ENCODE data around the gene PXMP4.

PXMP4 gene

DNA sequence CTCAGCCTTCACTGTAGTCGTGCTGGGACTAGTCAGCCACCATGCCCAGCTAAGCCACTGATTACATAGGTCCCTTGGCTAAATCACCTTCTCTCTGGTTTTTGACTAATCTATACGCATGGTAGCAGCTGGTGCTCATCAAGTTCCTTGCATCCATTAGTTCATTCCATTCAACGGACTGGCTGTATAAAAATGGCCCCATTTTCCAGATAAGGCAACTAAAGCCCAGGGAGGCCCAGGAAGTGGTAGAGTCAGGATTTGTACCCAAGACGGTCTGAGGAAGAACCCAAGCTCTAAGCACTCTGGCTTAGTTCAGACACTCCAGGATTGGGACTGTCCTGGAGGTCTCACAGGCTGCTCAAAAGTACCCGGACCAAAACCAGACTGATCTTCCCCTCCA is 38.8 kb downstream of the PXMP4 start:
- no peak for DNase-seq

- DNase-seq: no peak
Observed at GRCh38 chr20:33680686-33681085, 39.4 kb downstream of the PXMP4 start.

DNA sequence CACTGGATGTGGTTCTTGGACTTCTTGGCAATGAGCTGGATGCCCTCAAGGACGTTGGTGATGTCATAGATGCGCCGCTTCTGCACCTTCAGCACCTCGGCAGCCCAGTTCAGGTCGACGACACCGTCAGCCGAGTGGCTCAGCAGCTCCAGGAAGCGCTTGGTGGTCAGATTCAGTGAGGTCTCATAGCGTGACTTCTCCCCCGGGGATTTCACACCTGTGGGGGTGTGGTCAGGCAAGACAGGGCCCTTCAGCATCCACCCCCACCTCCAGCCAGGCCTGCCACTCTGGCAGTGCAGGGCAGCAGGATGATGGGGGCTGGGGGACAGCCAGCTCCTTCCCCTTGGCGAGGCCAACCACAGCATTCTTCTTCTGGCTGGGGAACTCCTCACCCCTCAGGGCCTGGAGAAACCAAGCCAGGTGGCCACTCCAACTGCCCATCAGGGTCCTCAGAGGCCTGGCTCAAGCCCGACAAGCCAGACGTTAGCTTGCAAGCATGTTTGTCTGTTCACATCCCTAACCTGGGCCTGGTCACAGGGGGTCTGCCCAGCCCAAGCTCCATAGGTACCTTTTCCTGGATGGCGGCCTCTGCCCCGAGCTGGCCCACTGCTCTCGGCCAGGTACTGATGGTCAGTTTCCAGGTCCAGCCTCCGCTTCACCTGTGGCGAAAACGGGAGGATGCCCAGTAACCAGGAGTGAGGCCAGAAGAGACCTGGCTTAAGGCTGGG is 40.2 kb downstream of the PXMP4 start:
- DNase-seq: no peak

- no peak for DNase-seq
Observed at GRCh38 chr20:33677991-33678702, 42.0 kb downstream of the PXMP4 start.

DNA sequence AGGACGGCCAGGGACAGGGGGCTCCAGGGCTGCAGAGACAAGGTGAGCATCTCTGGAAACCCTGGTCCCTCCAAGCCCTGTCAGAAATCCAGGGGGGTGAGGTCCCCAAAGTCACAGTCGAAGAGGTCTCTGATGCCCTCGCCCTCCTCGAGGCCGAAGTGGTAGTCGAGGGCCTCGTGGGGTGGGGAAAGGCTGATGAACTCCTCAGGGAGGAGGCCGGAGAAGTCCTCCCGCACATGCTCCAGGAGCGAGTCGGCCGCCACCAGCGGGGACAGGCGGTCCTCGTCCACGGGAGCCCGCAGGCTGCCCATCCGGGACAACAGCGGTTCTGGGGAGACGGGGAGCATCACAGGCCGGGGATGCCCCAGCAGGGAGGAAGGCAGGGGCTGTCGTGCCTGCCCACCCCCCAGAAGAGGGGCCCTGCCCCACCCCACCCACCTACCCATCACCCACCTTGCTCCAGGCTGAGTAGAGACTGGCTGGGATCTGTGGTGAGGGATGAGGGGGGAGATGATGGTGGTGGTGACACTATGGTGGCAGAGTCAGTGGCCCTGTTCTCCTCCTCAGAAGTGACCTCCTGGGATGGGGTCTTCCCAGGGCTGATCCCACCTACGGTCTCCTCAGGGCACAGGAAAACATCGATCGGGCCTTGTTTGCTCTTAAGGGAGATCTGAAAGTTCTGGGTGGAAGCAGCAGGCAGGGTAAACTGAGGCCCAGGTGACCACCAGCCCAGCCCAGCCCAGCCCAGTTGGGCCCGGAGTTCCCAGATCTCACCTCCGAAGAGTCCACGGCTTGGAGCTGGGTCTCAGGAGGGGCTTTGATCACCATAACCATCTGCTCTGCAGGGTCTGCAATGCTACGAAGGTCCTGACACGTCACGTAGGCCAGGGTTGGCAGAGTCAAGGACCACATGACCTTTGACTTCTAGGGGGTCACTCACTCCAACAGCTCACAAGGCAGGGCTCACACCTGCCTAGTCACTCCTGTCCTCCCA is 43.2 kb downstream of the PXMP4 start:
- DNase-seq: no peak

GRCh38 chr20:33676121-33676520 is 44.0 kb downstream of the PXMP4 start:
- DNase-seq: no peak

- DNase-seq: no peak
Observed at GRCh38 chr20:33675136-33675959, 44.8 kb downstream of the PXMP4 start.

DNA sequence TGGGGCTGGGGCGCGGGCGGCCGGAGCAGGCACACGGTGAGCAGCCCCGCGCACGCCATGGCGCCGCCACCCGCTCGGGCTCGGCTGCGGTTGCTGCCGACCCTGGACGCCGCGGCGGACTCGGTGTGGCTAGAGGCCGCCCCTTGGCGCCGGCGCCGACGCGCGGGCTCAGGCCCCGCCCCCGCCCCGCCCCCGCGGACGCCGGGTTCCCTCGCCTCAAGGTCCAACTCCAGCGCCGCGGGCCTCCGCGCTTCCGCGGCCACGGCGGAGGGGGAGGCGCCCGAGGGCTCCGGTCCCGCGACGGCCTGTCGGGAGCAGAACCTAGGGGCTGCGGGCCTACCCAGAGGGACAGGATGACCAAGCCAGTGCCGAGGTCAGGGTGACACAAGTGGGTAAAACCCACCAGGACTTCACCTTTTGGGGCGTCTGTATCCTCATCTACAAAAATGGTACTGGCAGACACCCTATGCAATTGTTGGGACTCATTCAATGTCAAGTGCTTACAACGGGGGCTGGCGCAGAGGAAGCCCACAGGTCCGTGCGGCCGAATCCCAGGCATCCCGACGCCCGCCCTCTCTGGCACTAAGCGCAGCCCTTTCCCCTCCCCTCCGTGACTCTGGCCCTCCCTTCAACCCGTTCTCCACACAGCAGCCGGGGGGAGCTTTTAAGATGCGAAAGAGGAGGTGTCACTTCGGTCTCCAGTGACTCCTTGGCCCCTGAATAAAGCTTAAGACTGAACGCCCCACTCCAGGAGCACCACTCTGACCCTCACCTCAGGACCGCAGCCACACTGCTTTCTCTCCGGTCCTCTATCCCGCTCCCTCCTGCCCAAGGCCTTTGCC is 45.6 kb downstream of the PXMP4 start, which contains the start of gene NECAB3:
NECAB3 (minus strand) TSS at position 135 of the 842 bp plus-strand sequence; CDS start at position 59, 76 bp downstream.
- peak; percentile 44 for DNase-seq

DNA sequence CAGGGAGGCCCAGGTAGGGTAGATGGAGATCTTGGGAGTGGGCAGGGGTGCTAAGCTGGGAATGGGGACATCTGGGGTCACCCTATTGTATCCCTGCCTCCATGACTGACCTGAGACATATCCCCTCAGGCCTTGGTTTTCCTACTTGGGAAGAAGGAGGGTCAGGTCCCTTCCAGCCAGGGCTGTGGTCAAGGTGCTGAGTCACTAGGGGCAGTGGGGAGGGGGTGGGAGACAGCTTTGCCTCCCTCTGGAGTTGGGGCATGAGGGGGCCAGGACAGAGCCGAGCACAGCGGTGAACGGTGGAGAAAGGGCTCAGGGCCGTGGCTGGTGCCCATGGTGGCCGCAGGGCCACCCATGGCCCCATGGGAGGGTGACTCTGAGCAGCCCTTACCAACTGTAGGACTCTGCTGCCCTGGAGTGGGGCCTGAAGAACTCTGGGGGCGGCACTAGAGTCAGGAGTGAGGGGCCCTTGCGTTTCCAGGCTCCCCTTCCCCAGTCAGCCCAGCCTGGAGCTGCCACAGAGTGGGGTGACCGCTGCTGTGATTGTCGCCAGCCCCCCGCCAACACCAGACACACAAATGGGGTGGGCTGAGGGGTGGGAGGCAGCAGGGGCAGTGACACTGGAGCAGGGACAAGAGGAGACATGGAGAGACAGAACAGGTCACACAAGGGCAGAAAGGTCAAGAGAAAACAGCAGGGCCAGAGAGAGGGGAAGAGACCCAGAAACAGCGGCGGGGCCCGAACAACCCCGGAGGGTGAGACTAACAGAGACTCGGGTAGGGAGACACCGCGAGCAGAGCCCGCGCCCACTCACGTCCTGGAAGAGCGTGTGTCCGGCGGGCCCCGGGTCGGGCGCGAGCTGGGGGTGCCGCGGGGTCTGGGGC is 46.5 kb downstream of the PXMP4 start:
- no peak for DNase-seq

- no peak for DNase-seq
Observed at GRCh38 chr20:33673114-33673409, 47.0 kb downstream of the PXMP4 start.

GRCh38 chr20:33672426-33673113 is 47.5 kb downstream of the PXMP4 start:
- no peak for DNase-seq

- no peak for DNase-seq
Observed at GRCh38 chr20:33671573-33672288, 48.4 kb downstream of the PXMP4 start.

GRCh38 chr20:33670715-33671499 is 49.2 kb downstream of the PXMP4 start:
- no peak for DNase-seq

GRCh38 chr20:33669873-33670640 is 50.1 kb downstream of the PXMP4 start:
- DNase-seq: no peak

- DNase-seq: no peak
Observed at GRCh38 chr20:33669224-33669623, 50.9 kb downstream of the PXMP4 start.

GRCh38 chr20:33668466-33669155 is 51.5 kb downstream of the PXMP4 start:
- DNase-seq: no peak
